Tibial artery (tissue), 4 donors: ENCODE measurements around the gene GRAMD1B.

Source experiments
- DNase-seq, 2 donors: peaks; one replicate each; pipeline ENCODE4 v3.0.0-alpha.2; 2019
- H3K27ac ChIP-seq, 2 donors: fragments of 200-600 bp; sonication (generic) in 1 of 2; 1 replicate in 1 of 2; 2 replicates in 1 of 2; pipeline ENCODE4 v1.5.1; 2018 to 2019; ENCODE audit warnings: mild to moderate bottlenecking in 1 of 2
- H3K27me3 ChIP-seq, 2 donors: fragments of 200-600 bp; sonication (generic) in 1 of 2; one replicate each; pipeline versions ENCODE4 v1.5.1 to v1.6.0; 2016 to 2019
- H3K36me3 ChIP-seq, 3 donors: fragments of 200-600 bp; sonication (generic) in 2 of 3; one replicate each; pipeline ENCODE4 v1.5.1; 2016 to 2019; ENCODE audit warnings: mild to moderate bottlenecking in 2 of 3
- H3K4me1 ChIP-seq, 4 donors: fragments of 200-600 bp; sonication (generic) in 2 of 4; 1 replicate in 3 of 4; 2 replicates in 1 of 4; pipeline ENCODE4 v1.5.1; 2016 to 2019
- H3K4me3 ChIP-seq, 2 donors: fragments of 200-600 bp; sonication (generic) in 1 of 2; 1 replicate in 1 of 2; 2 replicates in 1 of 2; pipeline ENCODE4 v1.5.1; 2018 to 2019; ENCODE audit warnings: mild to moderate bottlenecking in 2 of 2
- H3K9me3 ChIP-seq, 3 donors: fragments of 200-600 bp; sonication (generic) in 1 of 3; one replicate each; pipeline ENCODE4 v1.5.1; 2016 to 2019
- intact Hi-C: fragments of 100-400 bp; cut with DNase I; formaldehyde crosslinking; loops from one replicate; pipeline ENCODE4 v1.15.0; 2023; ENCODE audit warnings: low total_unique reads
- TF ChIP-seq, protein P1 (sequence below), 2 experiments: fragments of 200-600 bp in 1 of 2; fragments of 450-650 bp in 1 of 2; IDR thresholded peaks; one replicate each; pipeline ENCODE4 v1.5.1; 2017 to 2019; ENCODE audit warnings: antibody characterized with exemption in 2 of 2, mild to moderate bottlenecking in 1 of 2, moderate library complexity in 1 of 2

Gene GRAMD1B

DNA sequence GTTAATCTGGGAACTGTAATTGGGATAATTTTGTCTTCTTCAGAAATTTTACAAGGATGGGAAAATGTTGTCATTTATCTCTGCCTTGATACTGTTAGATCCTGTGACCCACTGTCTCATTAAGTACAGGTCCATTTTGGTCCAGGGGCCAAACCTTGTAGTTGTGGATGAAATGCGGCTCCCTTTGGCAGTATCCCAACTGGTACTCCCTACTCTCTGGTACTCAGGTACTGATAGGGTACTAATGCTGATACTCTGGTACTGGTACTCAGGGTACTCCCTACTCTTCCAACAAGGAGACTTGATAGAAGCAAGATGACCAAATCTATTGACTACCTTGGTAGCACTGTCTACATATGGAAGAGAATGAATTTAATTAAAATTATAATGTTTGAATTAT lies 97.9 kb downstream of the GRAMD1B start:
- Histone ChIP-seq H3K9me3 (no peaks in the 10 kb centered on the region), H3K27me3 (peaks cover 0 to 13% of the 10 kb centered on the region in 2 donors), H3K4me1 (no peaks in the 10 kb centered on the region), H3K27ac (no peak overlapping the region), H3K36me3 (no peaks in the 10 kb centered on the region), H3K4me3 (no peak overlapping the region)
- no peak for DNase-seq
- intact Hi-C loops = no loop called here
- TF ChIP-seq, protein P1, sequence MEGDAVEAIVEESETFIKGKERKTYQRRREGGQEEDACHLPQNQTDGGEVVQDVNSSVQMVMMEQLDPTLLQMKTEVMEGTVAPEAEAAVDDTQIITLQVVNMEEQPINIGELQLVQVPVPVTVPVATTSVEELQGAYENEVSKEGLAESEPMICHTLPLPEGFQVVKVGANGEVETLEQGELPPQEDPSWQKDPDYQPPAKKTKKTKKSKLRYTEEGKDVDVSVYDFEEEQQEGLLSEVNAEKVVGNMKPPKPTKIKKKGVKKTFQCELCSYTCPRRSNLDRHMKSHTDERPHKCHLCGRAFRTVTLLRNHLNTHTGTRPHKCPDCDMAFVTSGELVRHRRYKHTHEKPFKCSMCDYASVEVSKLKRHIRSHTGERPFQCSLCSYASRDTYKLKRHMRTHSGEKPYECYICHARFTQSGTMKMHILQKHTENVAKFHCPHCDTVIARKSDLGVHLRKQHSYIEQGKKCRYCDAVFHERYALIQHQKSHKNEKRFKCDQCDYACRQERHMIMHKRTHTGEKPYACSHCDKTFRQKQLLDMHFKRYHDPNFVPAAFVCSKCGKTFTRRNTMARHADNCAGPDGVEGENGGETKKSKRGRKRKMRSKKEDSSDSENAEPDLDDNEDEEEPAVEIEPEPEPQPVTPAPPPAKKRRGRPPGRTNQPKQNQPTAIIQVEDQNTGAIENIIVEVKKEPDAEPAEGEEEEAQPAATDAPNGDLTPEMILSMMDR (IDR thresholded peaks at IDR 0.05) = no peak

DNA sequence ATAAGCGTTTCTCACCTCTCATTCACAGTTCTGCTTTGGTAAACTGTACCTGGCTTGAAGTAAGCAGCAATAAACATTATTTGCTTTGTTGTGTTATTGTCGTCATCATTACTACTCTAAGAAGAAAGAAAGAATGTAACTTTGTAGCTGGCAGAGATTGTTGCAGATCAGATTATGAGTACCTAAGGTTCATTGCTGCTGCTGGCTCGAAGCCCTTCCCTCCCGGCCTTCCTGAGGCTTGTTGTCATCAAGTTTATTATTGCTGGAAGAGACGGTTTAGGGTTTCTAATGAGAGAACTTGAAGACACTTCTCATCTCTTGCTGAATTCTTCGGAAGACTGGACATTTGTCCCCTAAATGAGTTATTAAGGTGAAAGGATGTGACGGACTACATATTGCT lies 101.3 kb downstream of the GRAMD1B start:
- intact Hi-C loops = no loop called here
- TF ChIP-seq, protein P1 (IDR thresholded peaks at IDR 0.05) = no peak

GRCh38 chr11:123532131-123532530 lies 102.1 kb downstream of the GRAMD1B start:
- TF ChIP-seq, protein P1 (IDR thresholded peaks at IDR 0.05) = no peak
- DNase-seq = no peak
- no peaks in the 10 kb centered on the region for H3K4me1 ChIP-seq

More for the DNA sequence above, 101.3 kb downstream of the GRAMD1B start:
- DNase-seq = no peak
- Histone ChIP-seq H3K4me3 (no peak overlapping the region), H3K36me3 (no peaks in the 10 kb centered on the region), H3K27ac (no peak overlapping the region), H3K9me3 (no peaks in the 10 kb centered on the region), H3K27me3 (peaks cover 0 to 2% of the 10 kb centered on the region in 2 donors), H3K4me1 (no peaks in the 10 kb centered on the region)

DNA sequence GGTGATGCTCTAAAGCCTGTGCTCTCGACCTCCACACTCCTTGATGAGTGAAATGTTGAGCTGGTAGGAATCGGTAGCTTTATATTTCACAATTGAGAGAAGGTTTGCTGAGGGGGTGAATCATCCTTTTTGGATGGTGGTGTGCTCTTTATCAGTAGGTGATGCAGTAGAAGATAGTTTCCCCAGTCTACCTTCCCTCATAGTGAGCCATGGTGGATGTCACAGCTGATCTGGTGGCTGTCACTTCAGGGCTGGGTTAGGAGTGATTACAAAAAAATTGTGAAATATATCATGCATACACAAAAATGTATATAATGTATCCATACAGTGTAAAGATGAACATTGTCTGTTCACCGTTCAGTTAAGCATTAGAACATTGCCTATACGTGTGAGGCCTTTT lies 105.3 kb downstream of the GRAMD1B start:
- Histone ChIP-seq H3K27ac (no peak overlapping the region), H3K36me3 (no peaks in the 10 kb centered on the region)
- intact Hi-C loops = no loop called here

More at GRCh38 chr11:123532131-123532530, 102.1 kb downstream of the GRAMD1B start:
- no peaks in the 10 kb centered on the region for H3K27me3 ChIP-seq
- no peak overlapping the region for H3K4me3 ChIP-seq
- intact Hi-C loops = no loop called here
- H3K9me3 ChIP-seq = no peaks in the 10 kb centered on the region
- no peak overlapping the region for H3K27ac ChIP-seq
- no peaks in the 10 kb centered on the region for H3K36me3 ChIP-seq

DNA sequence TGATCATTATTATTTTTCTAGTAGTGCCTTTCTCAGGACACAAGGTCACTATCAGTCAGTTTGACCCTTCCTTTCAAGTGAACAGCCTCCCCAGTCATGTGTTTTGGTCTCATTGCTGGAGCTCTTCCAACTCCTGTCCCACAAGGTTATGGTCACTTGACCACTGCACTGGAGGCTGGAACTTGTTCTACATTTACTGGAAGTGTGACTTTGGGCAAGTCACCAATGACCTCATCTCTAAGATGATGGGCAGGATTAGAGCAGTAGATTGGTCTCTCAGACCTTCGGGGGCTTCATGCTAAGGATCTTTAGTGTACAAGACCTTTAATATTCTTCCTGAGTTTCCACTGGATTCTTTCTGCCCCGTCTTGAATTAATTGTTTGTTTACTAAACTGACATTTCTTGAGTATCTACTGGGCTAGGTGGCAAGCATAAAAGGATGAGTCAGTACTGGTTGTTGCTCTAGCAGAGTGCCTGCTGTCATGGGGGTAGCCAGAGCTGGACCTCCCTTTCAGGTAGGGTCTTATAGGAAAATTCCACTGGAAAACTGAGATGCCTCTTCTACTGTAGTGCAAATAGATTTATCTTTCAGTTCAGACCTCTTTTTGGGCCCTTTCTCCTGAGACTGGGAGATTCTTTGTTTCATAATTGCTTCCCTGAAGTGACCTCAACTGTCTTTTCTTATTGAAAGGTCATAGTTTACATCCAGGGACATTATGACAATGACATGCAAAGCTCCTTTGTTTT lies 106.8 kb downstream of the GRAMD1B start:
- DNase-seq = peak in 1 of 2 donors; percentile 46
- Histone ChIP-seq H3K4me1 (no peaks in the 10 kb centered on the region), H3K9me3 (no peaks in the 10 kb centered on the region), H3K27me3 (no peaks in the 10 kb centered on the region), H3K27ac (no peak overlapping the region), H3K4me3 (no peak overlapping the region), H3K36me3 (no peaks in the 10 kb centered on the region)
- TF ChIP-seq, protein P1 (IDR thresholded peaks at IDR 0.05) = no peak
- intact Hi-C loops = no loop called here

More for the DNA sequence above, 105.3 kb downstream of the GRAMD1B start:
- no peaks in the 10 kb centered on the region for H3K27me3 ChIP-seq
- TF ChIP-seq, protein P1 (IDR thresholded peaks at IDR 0.05) = no peak
- H3K4me3 ChIP-seq = no peak overlapping the region
- no peak for DNase-seq
- H3K9me3 ChIP-seq = no peaks in the 10 kb centered on the region
- no peaks in the 10 kb centered on the region for H3K4me1 ChIP-seq
